ENCODE measurements around the gene GCKR. TPM values are rescaled to one million over a fixed set of nuclear protein-coding genes. Genes with fewer than 3 reads are reported as not detected.

Gene GCKR
- total RNA-seq, 1 donor from 2014 or later: not detected

- Mint-ChIP-seq H3K27me3 (ENCODE audit: insufficient read depth) (peaks cover 16% of the 10 kb centered on the region), H3K4me3 (no peak overlapping the region), H3K27ac (no peak overlapping the region), H3K4me1 (ENCODE audit: low read depth) (no peaks in the 10 kb centered on the region), H3K9me3 (no peaks in the 10 kb centered on the region), H3K36me3 (ENCODE audit: low read depth) (no peaks in the 10 kb centered on the region)
- intact Hi-C loops (cut with micrococcal nuclease): no loop called here
- no peak for DNase-seq (ENCODE audit: low spot score)
Observed at GRCh38 chr2:27561060-27561459, 64.4 kb downstream of the GCKR start.

GRCh38 chr2:27566628-27567027, 70.0 kb downstream of the GCKR start:
- Mint-ChIP-seq H3K36me3 (ENCODE audit: low read depth) (no peaks in the 10 kb centered on the region), H3K9me3 (no peaks in the 10 kb centered on the region), H3K27ac (no peak overlapping the region), H3K4me1 (ENCODE audit: low read depth) (no peaks in the 10 kb centered on the region), H3K4me3 (no peak overlapping the region), H3K27me3 (ENCODE audit: insufficient read depth) (peaks cover 50% of the 10 kb centered on the region)
- intact Hi-C loops (cut with micrococcal nuclease): no loop called here
- DNase-seq (ENCODE audit: low spot score): no peak

- no peak overlapping the region for H3K27ac Mint-ChIP-seq
- H3K4me3 Mint-ChIP-seq: no peak overlapping the region
- peaks cover 52% of the 10 kb centered on the region for H3K27me3 Mint-ChIP-seq (ENCODE audit: insufficient read depth)
- no peak for DNase-seq (ENCODE audit: low spot score)
- no peaks in the 10 kb centered on the region for H3K36me3 Mint-ChIP-seq (ENCODE audit: low read depth)
- intact Hi-C loops (cut with micrococcal nuclease): no loop called here
- H3K4me1 Mint-ChIP-seq (ENCODE audit: low read depth): no peaks in the 10 kb centered on the region
- no peaks in the 10 kb centered on the region for H3K9me3 Mint-ChIP-seq
Observed at GRCh38 chr2:27569398-27569797, 72.8 kb downstream of the GCKR start.

- intact Hi-C loops (cut with micrococcal nuclease): no loop called here
- no peak overlapping the region for H3K4me3 Mint-ChIP-seq
- no peak overlapping the region for H3K27ac Mint-ChIP-seq
- no peak for DNase-seq (ENCODE audit: low spot score)
- no peaks in the 10 kb centered on the region for H3K36me3 Mint-ChIP-seq (ENCODE audit: low read depth)
- peaks cover 46% of the 10 kb centered on the region for H3K27me3 Mint-ChIP-seq (ENCODE audit: insufficient read depth)
- H3K9me3 Mint-ChIP-seq: no peaks in the 10 kb centered on the region
- no peaks in the 10 kb centered on the region for H3K4me1 Mint-ChIP-seq (ENCODE audit: low read depth)
Observed at GRCh38 chr2:27571197-27571596, 74.6 kb downstream of the GCKR start.

GRCh38 chr2:27571681-27572080, 75.0 kb downstream of the GCKR start:
- intact Hi-C loops (cut with micrococcal nuclease): no loop called here
- DNase-seq (ENCODE audit: low spot score): no peak
- H3K4me1 Mint-ChIP-seq (ENCODE audit: low read depth): no peaks in the 10 kb centered on the region
- H3K36me3 Mint-ChIP-seq (ENCODE audit: low read depth): no peaks in the 10 kb centered on the region
- peaks cover 42% of the 10 kb centered on the region for H3K27me3 Mint-ChIP-seq (ENCODE audit: insufficient read depth)
- no peaks in the 10 kb centered on the region for H3K9me3 Mint-ChIP-seq
- H3K4me3 Mint-ChIP-seq: no peak overlapping the region
- no peak overlapping the region for H3K27ac Mint-ChIP-seq

- Mint-ChIP-seq H3K4me3 (no peak overlapping the region), H3K36me3 (ENCODE audit: low read depth) (no peaks in the 10 kb centered on the region), H3K4me1 (ENCODE audit: low read depth) (no peaks in the 10 kb centered on the region), H3K27ac (no peak overlapping the region), H3K27me3 (ENCODE audit: insufficient read depth) (peaks cover 34% of the 10 kb centered on the region), H3K9me3 (no peaks in the 10 kb centered on the region)
- intact Hi-C loops (cut with micrococcal nuclease): no loop called here
- DNase-seq (ENCODE audit: low spot score): no peak
Observed at GRCh38 chr2:27572439-27572838, 75.8 kb downstream of the GCKR start.

- peaks cover 36% of the 10 kb centered on the region for H3K27me3 Mint-ChIP-seq (ENCODE audit: insufficient read depth)
- DNase-seq (ENCODE audit: low spot score): no peak
- H3K9me3 Mint-ChIP-seq: peaks cover 4% of the 10 kb centered on the region
- H3K27ac Mint-ChIP-seq: no peak overlapping the region
- H3K4me1 Mint-ChIP-seq (ENCODE audit: low read depth): no peaks in the 10 kb centered on the region
- intact Hi-C loops (cut with micrococcal nuclease): no loop called here
- H3K36me3 Mint-ChIP-seq (ENCODE audit: low read depth): no peaks in the 10 kb centered on the region
- H3K4me3 Mint-ChIP-seq: no peak overlapping the region
Observed at GRCh38 chr2:27572998-27573429, 76.4 kb downstream of the GCKR start.

Other genes starting within 250 kb of the GCKR start
- gene SLC30A3, start 233.8 kb upstream of the GCKR start, total RNA-seq: 2.1 and 2.2 TPM in 2 replicates
- not detected in 2 replicates for gene DNAJC5G, start 221.4 kb upstream of the GCKR start, total RNA-seq
- 0.26 TPM in 1 of 2 replicates, not detected in the other for gene TRIM54, start 214.4 kb upstream of the GCKR start, total RNA-seq
- 1.4 and 1.8 TPM in 2 replicates for gene UCN, start 188.4 kb upstream of the GCKR start, total RNA-seq
- 85.9 and 89.9 TPM in 2 replicates for gene MPV17, start 173.7 kb upstream of the GCKR start, total RNA-seq
- gene GTF3C2, start 140.1 kb upstream of the GCKR start, total RNA-seq: 86.3 and 86.6 TPM in 2 replicates
- gene EIF2B4, start 126.5 kb upstream of the GCKR start, total RNA-seq: 53.9 and 55.8 TPM in 2 replicates
- gene SNX17, start 126.2 kb upstream of the GCKR start, total RNA-seq: 134 and 137 TPM in 2 replicates
- 14.5 and 16.2 TPM in 2 replicates for gene ZNF513, start 116.1 kb upstream of the GCKR start, total RNA-seq
- gene PPM1G, start 87.2 kb upstream of the GCKR start, total RNA-seq: 158 and 160 TPM in 2 replicates
- 99.7 and 106 TPM in 2 replicates for gene NRBP1, start 68.2 kb upstream of the GCKR start, total RNA-seq
- 3.5 and 5.7 TPM in 2 replicates for gene KRTCAP3, start 54.5 kb upstream of the GCKR start, total RNA-seq
- gene IFT172, start 7.1 kb upstream of the GCKR start, total RNA-seq: 13.4 and 13.5 TPM in 2 replicates
- 0.10 TPM in 1 of 2 replicates, not detected in the other for gene FNDC4, start 1.6 kb upstream of the GCKR start, total RNA-seq
- 24.6 and 25.0 TPM in 2 replicates for gene ZNF512, start 86.2 kb downstream of the GCKR start, total RNA-seq
- gene CCDC121, start 132.2 kb downstream of the GCKR start, total RNA-seq: 0.66 and 1.3 TPM in 2 replicates
- gene GPN1, start 132.2 kb downstream of the GCKR start, total RNA-seq: 48.3 and 51.0 TPM in 2 replicates
- gene SUPT7L, start 166.8 kb downstream of the GCKR start, total RNA-seq: 32.5 and 35.2 TPM in 2 replicates
- 29.7 and 29.8 TPM in 2 replicates for gene SLC4A1AP, start 167.1 kb downstream of the GCKR start, total RNA-seq

Data from activated T-helper 1 cell treated with anti-CD3 and anti-CD28 coated beads, Interleukin-12 subunit alpha, Interleukin-12 subunit beta, Interleukin-2, Interleukin-4 antibody, amounts not matched to agents 30 ng/mL and 10 ng/mL and 1 ng/mL, durations not matched to agents 14 hours and 24 hours and 36 hours (primary cell).